Central memory CD4-positive, alpha-beta T cell (primary cell): ENCODE results near the gene EPB41L1.

ENCODE experiments used
- DNase-seq: peaks from one replicate; pipeline ENCODE4 v3.0.0; 2022

The EPB41L1 gene

DNA sequence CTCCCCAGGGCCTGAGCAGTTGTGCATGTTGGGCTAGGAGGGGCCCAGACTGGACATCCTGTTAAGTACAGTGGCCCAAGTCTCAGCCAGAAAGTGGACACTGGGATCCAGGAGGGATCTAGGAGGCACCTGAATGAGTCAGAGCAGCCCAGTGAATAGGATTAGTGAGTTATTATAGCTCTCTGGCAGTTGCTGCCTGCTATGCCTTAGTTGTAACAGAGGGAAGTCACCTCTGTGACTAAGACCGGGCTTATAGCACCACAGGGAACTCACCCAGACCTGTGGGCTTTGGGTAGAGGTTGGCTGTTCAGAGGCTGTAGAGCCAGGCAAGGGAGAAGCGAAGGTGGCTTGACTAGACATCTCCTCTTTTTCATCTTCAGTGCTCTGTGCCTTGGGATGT is 42.7 kb downstream of the EPB41L1 start:
- DNase-seq = no peak

DNA sequence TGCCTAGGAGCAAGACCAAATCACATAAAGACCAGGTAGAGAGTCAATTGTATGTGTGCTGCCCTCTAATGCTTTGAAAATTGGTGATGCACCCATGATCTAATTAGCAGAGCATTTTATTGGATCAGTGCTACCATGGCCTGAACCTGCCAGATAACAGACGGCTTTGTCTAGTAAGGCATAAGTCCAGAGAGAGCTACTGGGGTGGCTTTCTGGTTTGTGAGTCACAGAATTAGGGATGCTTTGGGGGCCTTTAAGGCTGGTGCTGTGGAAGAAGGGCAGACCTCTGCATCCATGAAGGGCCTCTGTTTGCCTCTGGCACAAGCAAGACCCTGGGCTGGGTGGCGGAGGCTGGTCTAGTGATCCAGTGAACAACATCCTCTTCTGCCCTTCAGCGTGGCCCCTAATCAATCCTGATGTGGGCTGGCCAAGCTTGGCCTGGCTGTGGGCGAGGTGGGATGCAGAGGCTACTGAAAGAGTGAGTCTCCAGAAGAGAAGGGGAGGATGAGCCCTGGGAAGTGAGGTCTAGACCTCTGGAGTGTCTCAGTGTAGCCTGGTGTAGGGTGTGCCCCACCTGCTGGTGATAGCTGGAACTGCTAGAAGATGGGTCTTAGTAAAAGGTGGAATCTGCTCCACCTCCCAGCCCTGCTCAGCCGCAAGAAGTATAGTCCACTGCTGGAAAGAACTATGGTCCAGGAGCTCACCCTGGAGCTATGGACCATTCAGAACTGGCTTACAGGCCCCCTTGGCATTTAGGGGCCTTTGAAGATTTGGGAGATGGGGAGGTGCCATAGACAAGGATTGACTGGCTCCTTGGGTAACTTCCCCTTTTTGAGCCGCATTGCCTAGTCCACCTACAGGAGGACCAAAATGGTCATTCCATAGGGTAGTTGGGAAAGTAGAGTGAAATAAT is 45.1 kb downstream of the EPB41L1 start:
- DNase-seq = peak; percentile 48

DNA sequence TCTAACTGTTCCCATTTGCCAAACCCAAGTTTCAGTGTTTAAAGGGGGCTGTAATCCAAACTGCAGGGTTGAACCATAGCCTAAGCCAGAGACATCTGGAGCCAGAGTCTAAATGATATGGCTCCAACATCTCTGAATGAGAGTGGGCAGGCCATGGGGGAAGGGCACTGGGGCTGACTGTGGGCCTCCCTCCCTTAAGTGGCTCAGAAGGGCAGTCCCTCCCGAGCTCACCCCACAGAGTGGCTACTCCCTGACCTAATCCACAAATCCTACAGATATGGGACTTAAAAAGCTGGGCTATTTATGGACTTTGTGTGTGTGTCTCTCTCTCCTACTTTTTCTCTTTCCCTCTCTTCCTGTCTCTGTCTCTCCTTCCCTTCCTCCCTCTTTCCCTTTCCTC is 45.9 kb downstream of the EPB41L1 start:
- DNase-seq = no peak

DNA sequence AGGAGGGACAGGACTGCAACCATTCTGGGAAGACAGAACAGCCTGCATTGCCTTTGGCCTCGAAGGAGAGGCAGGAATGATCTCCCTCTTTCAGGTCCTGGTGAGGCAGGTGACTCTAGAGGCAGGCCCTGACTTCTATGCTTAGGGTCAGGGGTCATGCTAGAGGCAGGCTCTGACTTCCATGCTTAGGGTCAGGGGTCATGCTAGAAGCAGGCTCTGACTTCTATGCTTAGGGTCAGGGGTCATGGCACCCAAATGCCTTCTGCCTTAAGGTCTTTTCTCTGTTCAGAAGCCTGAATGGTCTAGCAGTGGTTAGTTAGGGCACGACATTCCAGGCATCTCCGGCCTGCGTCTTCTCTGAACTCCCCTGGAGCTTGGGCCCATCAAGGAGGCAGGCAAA is 46.7 kb downstream of the EPB41L1 start:
- no peak for DNase-seq

DNA sequence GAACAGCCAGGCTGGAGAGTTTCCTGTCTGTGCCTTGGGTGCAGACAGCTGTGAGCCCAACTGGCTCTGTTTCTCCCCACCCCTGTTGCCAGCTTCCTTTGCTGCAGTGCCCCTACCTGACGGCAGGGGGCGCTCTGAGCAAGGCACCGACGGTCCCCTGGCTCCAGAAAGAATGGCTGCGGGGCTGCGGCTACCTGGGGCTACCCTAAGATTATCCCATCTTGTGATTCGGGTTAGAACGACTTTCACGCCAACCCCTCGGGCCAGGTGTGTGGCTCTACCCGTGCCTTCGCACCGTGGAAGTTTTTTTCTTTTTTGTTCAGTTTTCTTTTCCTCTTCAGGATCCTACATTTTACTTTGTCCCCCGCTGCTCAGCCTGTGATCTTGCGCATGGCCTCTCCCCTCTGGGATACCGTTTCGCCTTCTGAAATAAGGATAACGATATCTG is 48.4 kb downstream of the EPB41L1 start:
- DNase-seq = peak; percentile 62

DNA sequence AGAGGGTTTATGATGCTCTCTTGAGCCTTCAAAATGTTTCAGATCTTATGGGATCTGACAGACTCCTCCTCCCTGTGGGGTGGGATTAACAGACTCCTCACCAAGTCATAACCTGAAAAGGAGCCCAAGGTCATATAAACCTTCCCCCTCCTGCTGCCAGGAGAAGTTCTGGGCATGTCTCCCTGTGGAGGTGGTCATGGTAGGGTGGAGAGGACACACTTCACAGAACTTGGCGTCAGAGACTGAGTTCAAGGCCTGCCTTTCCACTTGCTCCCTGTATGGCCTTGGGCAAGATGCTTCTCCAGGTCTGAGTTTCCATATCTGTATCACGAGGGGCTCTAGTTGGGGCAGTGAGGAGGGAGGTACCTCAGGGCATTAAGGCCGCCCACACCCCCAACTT is 49.3 kb downstream of the EPB41L1 start:
- no peak for DNase-seq

DNA sequence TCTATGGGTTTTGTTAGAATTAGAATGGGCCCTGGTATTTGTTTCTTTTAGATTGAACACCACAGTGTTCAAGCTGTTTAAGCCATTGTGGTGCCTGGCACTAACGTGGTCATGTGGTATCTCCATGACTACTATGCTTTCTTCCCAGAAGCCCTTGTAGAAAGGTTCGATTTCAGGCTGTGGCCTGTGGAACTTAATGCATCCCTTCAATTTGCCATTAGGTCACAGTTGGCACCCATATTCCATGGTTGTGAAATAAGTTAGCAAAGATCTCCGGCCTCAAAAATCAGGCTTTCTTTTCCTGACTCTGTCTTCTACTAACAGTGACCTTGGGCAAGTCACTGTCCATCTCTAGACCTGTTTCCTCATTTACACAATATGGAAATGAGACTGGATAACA is 50.5 kb downstream of the EPB41L1 start:
- no peak for DNase-seq

DNA sequence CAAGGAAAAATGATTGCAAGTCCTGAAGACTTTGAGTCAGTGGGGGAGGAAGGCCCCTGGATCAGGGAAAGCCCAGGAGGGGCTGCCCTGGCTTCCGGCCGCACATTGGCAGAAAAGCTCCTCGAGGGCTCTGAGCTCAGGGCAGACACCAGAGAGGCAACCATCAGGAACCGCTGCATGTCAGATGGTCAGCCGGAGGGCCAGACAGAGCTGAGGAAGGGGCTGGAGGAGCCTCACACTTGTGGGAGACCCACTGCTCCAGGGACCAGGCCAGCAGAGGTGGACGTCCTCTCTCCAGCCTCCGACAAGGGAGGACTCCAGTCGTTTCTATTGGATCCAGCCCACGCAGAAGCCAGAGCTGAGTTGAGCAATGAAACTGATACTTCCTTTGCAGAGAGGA is 51.5 kb downstream of the EPB41L1 start:
- no peak for DNase-seq

DNA sequence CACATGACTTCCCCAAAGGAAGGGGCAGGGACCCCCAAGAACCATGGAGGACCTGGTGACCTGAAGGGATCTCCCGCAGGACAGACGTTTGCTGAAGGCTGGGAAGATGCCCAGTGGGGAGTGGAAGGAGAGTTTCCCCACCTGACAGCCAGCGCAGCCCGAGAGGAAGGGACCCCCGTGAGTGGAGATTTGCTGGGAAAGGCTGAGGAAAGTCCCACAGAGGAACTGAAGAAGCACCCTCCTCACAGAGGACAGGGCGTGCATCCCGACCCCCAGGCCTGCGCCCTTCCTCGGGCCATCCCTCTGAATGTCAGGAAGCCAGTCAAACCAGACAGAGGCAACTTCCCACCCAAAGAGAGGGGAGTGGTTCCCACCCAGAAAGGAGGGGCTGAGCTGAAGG is 52.1 kb downstream of the EPB41L1 start:
- DNase-seq = no peak

DNA sequence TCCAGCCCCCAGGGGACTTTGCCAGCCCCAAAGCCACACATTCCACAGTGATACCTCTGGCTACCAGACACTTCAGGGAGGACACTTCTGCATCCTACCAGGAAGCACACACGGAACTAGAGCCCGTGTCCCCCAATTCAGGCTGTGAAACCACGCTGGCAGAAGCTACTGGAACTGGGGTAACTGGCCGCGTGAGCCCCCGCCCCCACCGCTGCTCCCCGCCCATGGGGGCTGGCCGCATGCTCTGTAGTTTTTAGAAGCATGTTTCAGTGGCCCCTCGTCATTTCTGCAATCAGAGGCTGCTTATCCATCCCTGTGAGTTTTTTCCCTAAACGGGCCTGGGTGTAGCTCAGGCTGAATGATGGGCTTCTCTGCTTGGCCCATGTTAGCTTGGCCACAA is 53.1 kb downstream of the EPB41L1 start:
- DNase-seq = no peak

DNA sequence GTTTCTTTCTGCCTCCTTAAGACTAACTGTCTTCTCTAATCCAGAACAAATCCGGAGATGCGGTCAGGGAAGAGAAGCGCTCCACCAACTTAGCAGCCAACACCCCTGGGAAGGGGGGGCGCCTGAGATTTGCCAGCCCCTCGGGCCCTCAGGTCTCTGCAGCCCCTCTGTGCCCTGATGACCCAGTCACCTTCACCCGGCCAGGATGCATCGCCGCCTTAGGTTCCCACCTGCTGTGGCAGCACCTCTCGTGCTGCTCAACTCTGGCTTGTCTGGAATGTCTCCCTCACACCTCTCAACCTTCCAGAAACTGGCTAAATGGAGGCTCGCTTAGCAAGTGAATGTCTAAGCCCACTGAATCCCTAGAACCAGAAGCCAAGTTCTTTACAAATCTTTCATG is 53.7 kb downstream of the EPB41L1 start:
- no peak for DNase-seq

DNA sequence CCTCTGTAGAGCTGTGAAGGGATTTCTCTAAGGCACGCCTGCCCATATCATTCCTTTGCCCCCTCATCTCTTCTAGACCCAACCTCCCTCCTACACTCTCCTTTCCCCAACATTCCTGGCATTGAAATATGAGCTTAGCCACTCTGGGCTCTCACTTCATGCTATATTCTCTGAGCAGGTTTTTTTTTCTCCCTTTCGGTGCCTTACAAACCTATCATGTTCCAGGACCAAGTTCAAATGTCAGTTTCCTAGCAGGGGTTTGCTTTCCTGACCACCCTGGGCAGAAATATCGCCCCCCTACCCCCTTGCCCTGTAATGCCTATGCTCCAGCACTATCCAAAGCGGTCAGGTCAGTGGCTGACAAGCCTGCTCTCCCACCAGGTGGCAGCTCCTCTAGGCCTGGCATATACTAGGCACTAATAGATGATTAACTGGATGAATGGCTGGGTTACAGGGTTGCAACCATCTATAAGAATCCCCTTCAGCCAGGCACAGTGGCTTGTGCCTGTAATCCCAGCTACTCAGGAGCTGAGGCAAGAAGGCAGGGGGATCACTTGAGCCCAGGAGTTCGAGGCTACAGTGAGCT is 56.0 kb downstream of the EPB41L1 start:
- no peak for DNase-seq

DNA sequence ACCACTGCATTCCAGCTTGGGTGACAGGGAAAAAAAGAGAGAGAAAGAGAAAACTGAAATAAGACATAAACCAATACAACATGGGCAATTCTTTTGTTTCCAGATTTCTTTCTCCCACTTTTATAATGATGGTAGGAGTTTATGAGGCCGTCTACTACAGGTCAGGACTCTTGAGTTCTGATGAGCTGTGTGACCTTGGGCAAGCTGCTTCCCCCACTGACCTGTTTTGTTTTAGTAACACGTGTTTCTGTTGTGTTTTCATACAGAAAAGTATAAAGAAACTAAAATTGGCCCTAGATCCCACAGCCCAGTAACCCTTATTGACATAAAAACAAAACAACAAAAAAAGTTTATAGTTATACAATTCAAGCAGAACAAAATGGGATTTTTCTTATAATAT is 58.8 kb downstream of the EPB41L1 start:
- no peak for DNase-seq

DNA sequence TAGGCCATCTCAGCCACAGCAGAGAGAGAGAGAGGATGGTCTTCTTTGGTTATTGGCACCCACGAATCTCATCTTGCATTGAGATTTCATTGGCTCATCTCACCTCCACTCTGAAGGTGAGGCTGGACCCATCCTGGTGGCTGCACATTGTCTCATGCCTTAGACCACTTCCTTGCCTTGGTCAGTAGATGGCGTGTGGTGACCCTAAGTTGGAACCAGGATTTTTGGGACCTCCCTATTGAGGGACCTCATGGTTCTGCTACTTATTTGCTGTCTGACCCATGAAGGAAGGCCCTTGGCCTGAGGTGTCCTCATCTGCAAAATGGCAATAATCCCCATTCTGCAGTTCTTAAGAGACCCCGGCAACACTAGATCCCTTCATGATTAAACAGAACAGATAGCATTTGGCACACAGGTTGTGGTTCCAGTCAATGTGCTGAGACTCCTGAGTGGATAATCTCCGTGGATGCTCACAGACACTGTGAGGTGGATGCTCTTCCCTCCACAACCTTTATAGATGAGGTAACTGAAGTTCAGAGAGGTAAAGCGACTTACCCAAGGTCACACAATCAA is 60.2 kb downstream of the EPB41L1 start:
- no peak for DNase-seq

DNA sequence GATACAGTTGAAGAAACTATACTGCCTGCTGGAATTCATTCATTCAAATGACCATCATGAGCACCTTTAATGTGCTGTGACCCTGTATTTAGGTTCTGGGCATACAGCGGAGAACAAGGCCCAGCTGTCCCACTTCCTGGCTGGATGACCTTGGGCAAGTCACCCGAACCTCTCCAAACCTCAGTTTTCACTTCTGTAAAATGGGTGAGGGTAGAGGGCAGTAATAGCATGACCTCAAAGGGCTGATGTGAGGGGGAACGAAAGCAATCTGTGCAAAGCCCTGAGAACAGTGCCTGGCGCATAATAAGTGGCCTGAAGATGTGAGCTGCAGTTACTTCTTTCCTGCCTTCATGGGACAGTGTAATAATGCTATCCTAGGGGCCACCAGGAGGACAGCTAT is 61.2 kb downstream of the EPB41L1 start:
- no peak for DNase-seq

DNA sequence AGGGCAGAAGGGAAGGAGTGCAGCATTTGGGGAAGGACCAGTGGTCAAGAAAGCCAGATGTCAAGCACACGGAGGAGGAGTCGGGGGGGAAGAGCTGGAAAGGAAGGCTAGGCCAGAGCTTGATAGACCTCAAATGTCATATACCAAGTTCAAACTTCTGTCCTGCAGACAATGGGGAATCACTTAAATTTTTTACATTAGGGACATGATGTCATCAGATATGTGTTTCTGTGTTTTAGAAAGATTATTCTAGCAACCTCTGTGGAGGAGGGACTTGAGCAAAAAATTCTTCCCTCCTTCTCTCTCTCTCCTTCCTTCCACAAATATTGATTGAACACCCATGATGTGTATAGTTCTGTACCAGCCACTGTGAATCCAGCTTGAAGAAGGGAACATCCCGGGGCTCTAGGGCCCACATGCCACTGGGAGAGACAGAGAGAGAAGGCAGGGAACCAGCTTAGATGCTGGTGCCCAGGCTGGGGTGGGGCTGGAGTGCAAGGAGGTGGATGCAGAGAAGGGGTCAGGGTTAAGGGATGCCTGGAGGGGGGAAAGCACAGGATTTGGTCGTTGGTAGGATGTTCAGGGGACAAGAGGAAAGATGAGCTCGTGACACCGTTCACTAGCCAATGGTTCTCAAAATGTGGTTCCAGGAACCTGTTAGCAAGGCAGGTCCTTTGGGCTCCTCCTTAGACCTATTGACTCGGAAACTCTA is 61.9 kb downstream of the EPB41L1 start:
- DNase-seq = no peak

DNA sequence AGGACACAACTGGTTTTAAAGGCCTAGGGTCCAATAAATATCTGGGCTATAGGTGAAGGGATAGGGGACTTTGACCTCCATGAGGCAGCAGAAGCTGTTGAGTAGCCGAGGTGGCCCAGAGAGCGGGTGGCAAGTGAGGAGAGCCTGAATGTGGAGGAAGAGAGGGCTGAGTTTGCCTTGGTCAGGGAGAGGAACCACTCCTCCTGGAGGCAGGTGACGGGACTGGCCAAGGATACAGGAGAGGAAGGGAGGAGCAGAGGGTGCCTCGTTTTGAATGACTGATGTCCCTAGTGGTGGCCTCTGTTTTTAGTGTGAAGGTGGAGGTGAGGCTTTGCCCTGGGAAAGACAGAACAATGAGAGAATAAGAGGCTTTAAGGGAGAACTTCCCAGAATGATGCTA is 62.7 kb downstream of the EPB41L1 start:
- DNase-seq = no peak

DNA sequence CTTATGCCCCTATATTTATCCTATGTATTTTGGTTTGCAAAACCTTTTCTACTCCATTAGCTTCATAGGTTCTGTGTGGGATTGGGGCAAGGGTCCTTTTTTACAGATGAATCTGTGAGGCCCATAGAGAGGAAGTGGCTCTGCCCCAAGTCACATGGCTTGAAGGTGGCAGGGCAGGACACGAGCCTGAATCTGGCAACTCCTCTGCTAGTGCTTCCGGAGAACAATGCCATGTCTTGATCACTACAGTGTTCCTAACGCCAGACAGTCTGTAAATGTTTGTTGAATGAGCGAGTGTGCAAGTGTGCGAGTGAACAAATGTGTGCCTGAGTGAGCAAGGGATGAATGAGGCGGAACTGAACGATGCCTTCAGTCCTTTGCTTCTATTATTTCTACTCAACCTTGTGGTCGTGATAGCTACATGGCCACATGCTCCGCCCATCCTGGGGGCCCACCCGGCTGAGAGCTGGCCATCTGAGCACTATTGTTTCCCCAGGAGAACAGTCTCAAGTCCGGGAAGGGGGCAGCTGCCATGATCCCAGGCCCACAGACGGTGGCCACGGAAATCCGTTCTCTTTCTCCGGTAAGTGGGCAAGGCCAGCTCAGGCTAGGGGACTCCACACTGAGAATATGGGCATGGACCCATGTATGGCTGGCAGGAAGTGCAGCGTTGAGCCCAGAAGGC is 64.0 kb downstream of the EPB41L1 start:
- DNase-seq = no peak

DNA sequence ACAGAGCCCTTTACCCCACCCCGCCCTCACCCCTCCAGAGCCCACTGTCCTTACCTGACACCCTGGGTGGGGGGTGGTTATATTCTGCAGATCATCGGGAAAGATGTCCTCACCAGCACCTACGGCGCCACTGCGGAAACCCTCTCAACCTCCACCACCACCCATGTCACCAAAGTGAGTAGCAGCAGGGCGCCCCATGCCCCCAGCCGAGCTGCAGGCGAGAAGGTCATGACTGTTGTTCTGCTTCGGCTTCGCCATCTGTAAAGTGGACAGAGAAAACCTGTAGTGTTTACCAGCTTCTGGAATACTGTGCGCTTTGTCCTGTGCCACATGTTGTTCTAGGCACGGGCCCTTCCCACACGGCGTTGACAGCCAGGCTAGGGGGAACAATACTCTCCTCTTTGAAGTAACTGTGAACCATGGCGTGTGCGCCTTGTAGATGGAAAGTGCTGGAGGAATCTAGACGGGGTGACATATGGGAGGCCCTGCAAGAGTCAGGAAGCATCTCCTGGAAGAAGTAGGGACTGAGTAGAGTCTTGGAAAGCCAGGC is 65.2 kb downstream of the EPB41L1 start:
- no peak for DNase-seq

DNA sequence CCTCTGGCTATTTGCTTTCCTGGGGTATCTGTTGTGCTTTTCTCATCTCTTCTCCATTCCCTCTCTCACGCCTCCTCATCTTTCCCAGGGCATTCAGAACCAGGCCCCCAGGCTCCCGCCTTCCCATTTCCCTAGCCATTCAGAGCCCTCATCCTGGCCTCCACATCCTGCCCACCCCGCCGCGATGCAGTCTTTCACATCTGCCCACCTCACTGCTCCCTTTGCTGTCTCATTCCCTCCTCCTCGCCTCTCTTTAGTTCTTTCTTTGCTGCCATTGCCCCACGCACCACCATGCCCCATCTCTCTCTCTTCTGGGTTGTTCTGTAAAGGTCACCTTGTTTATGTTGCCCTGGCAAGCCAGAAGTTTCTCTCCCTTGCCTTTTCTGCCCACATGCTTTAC is 71.1 kb downstream of the EPB41L1 start:
- DNase-seq = no peak

DNA sequence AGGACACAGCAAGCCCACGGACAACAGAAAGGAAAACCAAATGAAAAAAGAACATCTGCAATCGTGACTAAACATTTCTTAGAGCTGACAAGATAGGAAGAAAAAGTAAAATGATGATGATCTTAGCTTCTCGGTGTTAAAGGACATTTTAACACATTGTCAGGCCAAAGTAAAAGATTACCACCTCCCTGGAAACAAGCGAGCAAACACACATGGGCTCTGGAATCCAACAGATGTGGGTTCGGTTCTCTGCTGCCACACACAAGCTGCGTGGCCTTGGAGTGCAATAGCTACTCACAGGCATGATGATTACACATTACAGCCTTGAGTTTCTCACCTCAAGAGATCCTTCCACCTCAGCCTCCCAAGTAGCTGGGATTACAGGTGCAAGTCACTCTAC is 74.2 kb downstream of the EPB41L1 start:
- no peak for DNase-seq

DNA sequence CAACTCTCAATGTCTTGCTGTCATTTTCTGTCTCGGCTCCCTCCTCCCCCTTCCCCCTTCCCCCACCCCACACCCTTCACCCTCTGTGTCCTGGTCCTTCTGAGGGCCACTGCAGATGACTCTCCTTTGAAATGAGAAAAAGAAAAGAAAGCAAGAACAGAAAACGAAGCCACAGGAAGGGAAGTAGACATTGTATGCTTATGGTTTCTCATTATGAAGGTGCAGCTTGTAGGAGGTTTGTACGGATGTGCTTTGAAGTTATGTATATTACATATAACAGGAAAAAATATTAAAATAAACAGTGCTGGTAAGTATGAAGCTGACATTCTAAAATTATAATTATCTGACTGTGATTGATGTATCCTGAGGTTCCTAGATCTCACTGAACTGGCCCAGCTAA is 75.5 kb downstream of the EPB41L1 start:
- no peak for DNase-seq

DNA sequence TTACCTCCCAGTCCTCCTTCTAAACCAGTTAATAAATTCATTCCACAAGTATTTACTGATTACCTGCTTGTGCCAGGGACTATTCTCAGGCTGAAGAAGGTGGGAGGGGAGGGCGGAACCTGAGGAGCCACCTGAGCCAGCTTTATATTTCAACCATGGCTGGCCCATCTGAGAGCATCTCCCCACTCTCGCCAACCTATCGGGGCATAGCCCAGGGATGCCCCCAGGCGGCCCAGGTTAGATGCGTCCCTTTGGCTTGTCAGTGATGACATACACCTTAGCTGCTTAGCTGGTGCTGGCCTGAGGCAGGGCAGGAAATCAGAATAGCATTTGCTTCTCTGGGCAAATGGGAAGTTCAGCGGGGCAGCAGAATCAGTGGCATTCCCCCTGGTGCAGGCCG is 76.8 kb downstream of the EPB41L1 start:
- DNase-seq = no peak
